ENCODE results near the gene CLMN.

CLMN gene

GRCh38 chr14:95258156-95258555 is 61.6 kb downstream of the CLMN start:
- TF ChIP-seq, protein P1, sequence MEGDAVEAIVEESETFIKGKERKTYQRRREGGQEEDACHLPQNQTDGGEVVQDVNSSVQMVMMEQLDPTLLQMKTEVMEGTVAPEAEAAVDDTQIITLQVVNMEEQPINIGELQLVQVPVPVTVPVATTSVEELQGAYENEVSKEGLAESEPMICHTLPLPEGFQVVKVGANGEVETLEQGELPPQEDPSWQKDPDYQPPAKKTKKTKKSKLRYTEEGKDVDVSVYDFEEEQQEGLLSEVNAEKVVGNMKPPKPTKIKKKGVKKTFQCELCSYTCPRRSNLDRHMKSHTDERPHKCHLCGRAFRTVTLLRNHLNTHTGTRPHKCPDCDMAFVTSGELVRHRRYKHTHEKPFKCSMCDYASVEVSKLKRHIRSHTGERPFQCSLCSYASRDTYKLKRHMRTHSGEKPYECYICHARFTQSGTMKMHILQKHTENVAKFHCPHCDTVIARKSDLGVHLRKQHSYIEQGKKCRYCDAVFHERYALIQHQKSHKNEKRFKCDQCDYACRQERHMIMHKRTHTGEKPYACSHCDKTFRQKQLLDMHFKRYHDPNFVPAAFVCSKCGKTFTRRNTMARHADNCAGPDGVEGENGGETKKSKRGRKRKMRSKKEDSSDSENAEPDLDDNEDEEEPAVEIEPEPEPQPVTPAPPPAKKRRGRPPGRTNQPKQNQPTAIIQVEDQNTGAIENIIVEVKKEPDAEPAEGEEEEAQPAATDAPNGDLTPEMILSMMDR (IDR thresholded peaks at IDR 0.05; ENCODE audit: borderline replicate concordance, insufficient read depth, low read depth, low read length): no peak
- H3K4me3 ChIP-seq (ENCODE audit: low read depth, low read length): no peak overlapping the region

DNA sequence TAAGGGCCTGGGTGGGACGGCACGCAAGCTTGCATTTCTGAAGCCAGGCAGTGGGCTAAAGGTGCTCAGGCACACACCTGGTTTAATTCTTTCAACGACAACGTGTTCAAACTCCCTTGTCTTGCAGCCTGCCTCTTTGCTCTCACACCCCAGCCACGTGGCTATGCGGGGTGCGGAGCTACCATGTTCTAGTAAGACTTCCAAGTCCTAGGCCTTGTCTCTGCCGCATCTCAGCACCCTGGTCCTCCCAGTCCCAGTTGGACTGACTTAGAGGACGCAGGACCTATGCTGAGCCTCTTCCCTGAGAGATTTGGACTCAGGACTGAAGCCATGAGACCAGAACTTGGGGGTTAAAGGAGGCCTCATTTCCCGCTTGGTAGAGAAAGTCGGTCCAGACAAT is 62.2 kb downstream of the CLMN start:
- no peak overlapping the region for H3K4me3 ChIP-seq (ENCODE audit: low read depth, low read length)
- TF ChIP-seq, protein P1 (IDR thresholded peaks at IDR 0.05; ENCODE audit: borderline replicate concordance, insufficient read depth, low read depth, low read length): no peak

DNA sequence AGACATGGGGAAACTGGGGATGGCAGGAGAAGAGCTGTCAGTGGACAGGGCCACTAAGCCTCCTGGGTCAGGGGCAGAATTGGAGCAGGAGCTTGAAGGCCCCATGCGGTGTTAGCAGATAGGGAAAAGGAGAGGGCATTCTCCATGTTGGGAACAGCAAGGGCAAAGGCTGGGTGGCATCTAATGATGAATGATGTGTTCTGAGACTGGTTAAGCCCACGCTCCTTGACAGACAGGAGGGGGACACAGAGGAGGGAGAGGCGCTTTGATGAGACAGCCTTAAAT is 63.0 kb downstream of the CLMN start:
- no peak overlapping the region for H3K4me3 ChIP-seq (ENCODE audit: low read depth, low read length)
- TF ChIP-seq, protein P1 (IDR thresholded peaks at IDR 0.05; ENCODE audit: borderline replicate concordance, insufficient read depth, low read depth, low read length): no peak

- TF ChIP-seq, protein P1 (IDR thresholded peaks at IDR 0.05; ENCODE audit: borderline replicate concordance, insufficient read depth, low read depth, low read length): no peak
- no peak overlapping the region for H3K4me3 ChIP-seq (ENCODE audit: low read depth, low read length)
Observed at GRCh38 chr14:95256002-95256775, 63.5 kb downstream of the CLMN start.

DNA sequence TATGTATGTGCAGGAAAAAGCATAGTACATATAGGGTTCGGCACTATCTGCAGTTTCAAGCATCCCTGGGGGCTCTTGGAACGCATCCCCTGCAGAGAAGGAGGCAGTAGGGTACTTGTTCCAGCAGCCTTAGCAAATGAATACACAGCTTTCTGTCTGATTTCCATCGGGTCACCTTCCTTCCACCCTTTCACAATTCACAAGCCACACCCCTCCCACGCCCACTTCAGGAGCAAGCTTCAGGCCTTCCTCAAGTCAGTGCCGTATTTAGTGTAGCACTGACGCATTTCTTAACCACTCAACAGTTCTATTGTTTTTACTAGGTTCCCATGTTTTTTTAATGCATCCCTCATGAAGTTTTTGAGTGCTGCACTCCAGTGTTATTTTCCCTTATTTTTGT is 64.2 kb downstream of the CLMN start:
- TF ChIP-seq, protein P1 (IDR thresholded peaks at IDR 0.05; ENCODE audit: borderline replicate concordance, insufficient read depth, low read depth, low read length): no peak

DNA sequence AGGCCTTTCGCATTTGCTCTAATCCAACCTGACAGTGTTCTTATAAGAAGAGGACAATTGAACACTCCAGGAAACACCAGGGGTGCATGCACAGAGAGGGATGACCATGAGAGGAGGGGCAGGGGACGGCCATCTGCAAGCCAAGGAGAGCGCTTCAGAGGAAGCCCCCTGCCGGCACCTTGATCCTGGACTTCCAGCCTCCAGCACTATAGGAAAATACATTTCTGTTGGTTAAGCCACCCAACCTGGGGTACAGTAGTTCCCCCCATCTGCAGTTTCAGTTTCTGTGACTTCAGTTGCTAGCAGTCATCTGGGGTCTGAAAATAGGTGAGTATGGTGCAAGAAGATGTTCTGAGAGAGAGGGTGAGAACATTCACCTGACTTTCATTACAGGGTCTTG is 64.7 kb downstream of the CLMN start:
- no peak overlapping the region for H3K4me3 ChIP-seq (ENCODE audit: low read depth, low read length)
- TF ChIP-seq, protein P1 (IDR thresholded peaks at IDR 0.05; ENCODE audit: borderline replicate concordance, insufficient read depth, low read depth, low read length): no peak

More for the DNA sequence above, 64.2 kb downstream of the CLMN start:
- no peak overlapping the region for H3K4me3 ChIP-seq (ENCODE audit: low read depth, low read length)

DNA sequence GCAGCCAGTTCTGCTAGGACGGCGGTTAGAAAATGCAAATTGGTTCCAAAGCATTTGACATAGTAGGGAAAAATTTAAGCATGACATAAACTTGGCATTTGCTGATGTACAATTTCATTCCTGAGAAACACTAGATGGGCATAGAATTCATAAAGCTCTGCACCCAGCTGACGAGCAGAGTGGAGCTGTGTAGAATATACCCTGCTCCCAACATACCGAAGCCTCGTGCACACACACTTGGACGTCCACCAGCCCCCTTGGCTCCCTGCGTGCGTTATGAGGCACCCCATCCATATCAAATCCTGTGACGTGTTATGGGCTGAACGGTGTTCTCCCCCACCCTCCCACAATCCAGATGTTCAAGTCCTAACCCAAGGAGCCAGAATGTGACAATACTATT is 65.4 kb downstream of the CLMN start:
- no peak overlapping the region for H3K4me3 ChIP-seq (ENCODE audit: low read depth, low read length)
- TF ChIP-seq, protein P1 (IDR thresholded peaks at IDR 0.05; ENCODE audit: borderline replicate concordance, insufficient read depth, low read depth, low read length): no peak

Data from GM12875 (cell line).